HL-60 (cell line): Measurements from ENCODE around the gene KIDINS220.

Experiments used
- GABPA ChIP-seq: IDR thresholded peaks from 2 replicates; pipeline ENCODE4 v1.6.1; 2012; ENCODE audit warnings: low read depth
- POLR2AphosphoS5 ChIP-seq: IDR thresholded peaks from 2 replicates; pipeline ENCODE4 v1.6.1; 2012; ENCODE audit warnings: low read depth
- TF ChIP-seq, protein P1 (sequence below): IDR thresholded peaks from one replicate; pipeline ENCODE4 v1.5.1; 2011; ENCODE audit warnings: low read length, control low read depth, inconsistent platforms; ENCODE audit not compliant: insufficient read depth
- TF ChIP-seq, protein P2 (sequence below): IDR thresholded peaks from 2 replicates; pipeline ENCODE4 v1.6.1; 2012; ENCODE audit warnings: low read depth; ENCODE audit not compliant: insufficient replicate concordance

DNA sequence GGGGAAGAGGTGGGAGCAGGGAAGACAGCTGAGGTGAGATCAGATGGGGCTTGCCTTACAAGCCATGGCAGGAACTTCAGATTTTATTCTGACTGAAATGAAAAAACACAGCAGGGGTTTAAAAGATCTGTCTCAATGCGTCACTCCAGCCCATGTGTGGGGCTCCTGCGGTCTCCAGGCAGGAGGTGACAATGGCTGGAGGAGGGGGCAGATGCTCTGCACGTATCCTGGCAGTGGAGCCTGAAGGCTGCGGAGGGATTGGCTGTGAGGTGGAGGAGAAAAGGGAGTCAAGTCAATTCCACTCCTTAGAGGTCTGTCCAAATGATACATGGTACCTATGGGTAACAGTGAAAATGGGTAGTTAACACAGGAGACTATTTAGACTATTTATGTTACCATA lies 40.5 kb upstream of the KIDINS220 start:
- TF ChIP-seq, protein P1, sequence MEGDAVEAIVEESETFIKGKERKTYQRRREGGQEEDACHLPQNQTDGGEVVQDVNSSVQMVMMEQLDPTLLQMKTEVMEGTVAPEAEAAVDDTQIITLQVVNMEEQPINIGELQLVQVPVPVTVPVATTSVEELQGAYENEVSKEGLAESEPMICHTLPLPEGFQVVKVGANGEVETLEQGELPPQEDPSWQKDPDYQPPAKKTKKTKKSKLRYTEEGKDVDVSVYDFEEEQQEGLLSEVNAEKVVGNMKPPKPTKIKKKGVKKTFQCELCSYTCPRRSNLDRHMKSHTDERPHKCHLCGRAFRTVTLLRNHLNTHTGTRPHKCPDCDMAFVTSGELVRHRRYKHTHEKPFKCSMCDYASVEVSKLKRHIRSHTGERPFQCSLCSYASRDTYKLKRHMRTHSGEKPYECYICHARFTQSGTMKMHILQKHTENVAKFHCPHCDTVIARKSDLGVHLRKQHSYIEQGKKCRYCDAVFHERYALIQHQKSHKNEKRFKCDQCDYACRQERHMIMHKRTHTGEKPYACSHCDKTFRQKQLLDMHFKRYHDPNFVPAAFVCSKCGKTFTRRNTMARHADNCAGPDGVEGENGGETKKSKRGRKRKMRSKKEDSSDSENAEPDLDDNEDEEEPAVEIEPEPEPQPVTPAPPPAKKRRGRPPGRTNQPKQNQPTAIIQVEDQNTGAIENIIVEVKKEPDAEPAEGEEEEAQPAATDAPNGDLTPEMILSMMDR = no peak
- TF ChIP-seq, protein P2, sequence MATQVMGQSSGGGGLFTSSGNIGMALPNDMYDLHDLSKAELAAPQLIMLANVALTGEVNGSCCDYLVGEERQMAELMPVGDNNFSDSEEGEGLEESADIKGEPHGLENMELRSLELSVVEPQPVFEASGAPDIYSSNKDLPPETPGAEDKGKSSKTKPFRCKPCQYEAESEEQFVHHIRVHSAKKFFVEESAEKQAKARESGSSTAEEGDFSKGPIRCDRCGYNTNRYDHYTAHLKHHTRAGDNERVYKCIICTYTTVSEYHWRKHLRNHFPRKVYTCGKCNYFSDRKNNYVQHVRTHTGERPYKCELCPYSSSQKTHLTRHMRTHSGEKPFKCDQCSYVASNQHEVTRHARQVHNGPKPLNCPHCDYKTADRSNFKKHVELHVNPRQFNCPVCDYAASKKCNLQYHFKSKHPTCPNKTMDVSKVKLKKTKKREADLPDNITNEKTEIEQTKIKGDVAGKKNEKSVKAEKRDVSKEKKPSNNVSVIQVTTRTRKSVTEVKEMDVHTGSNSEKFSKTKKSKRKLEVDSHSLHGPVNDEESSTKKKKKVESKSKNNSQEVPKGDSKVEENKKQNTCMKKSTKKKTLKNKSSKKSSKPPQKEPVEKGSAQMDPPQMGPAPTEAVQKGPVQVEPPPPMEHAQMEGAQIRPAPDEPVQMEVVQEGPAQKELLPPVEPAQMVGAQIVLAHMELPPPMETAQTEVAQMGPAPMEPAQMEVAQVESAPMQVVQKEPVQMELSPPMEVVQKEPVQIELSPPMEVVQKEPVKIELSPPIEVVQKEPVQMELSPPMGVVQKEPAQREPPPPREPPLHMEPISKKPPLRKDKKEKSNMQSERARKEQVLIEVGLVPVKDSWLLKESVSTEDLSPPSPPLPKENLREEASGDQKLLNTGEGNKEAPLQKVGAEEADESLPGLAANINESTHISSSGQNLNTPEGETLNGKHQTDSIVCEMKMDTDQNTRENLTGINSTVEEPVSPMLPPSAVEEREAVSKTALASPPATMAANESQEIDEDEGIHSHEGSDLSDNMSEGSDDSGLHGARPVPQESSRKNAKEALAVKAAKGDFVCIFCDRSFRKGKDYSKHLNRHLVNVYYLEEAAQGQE = no peak
- no peak for TF ChIP-seq POLR2AphosphoS5
- TF ChIP-seq GABPA = no peak
